PC-3 (cell line): ENCODE data around the gene ACTN1.

Experiments
- EZH2phosphoT487 ChIP-seq: fragments of 300-600 bp; sonication (generic); IDR thresholded peaks from 2 replicates; pipeline ENCODE4 v1.6.1; 2018; ENCODE audit warnings: mild to moderate bottlenecking, antibody characterized with exemption, low read length, borderline replicate concordance
- TF ChIP-seq, protein P1 (sequence below): fragments of 300-600 bp; sonication (generic); conservative IDR thresholded peaks from 2 replicates; pipeline ENCODE4 v1.5.1; 2017; ENCODE audit warnings: antibody characterized with exemption, low read depth, mild to moderate bottlenecking, low read length

DNA sequence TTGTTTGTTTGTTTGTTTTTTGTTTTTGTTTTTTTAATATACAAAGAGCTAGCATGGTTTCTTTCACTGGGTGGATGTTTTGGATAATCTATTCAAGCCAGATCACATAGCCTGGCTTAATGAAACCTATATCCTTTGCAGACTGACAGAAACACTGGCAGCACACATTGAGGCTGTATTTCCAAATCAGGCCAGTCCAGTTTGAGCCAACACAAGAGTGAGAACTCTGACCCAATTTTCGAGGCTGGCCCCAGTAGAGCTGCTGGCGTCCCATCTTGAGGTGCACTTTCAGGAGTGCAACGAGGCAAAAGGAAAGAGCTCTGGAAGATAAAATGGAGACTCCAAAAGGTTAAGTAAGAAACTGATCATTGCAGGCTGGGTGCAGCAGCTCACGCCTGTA lies 43.9 kb upstream of the ACTN1 start:
- TF ChIP-seq, protein P1, sequence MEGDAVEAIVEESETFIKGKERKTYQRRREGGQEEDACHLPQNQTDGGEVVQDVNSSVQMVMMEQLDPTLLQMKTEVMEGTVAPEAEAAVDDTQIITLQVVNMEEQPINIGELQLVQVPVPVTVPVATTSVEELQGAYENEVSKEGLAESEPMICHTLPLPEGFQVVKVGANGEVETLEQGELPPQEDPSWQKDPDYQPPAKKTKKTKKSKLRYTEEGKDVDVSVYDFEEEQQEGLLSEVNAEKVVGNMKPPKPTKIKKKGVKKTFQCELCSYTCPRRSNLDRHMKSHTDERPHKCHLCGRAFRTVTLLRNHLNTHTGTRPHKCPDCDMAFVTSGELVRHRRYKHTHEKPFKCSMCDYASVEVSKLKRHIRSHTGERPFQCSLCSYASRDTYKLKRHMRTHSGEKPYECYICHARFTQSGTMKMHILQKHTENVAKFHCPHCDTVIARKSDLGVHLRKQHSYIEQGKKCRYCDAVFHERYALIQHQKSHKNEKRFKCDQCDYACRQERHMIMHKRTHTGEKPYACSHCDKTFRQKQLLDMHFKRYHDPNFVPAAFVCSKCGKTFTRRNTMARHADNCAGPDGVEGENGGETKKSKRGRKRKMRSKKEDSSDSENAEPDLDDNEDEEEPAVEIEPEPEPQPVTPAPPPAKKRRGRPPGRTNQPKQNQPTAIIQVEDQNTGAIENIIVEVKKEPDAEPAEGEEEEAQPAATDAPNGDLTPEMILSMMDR, result no peak
- no peak for TF ChIP-seq EZH2phosphoT487
